ENCODE results near the gene ACOX1.

GRCh38 chr17:75994802-75995370 is 15.9 kb upstream of the ACOX1 start:
- TF ChIP-seq TEAD4 (IDR thresholded peaks at IDR 0.05) (no peak), EP300 (IDR thresholded peaks at IDR 0.05; ENCODE audit: borderline replicate concordance) (no peak), FOXM1 (IDR thresholded peaks at IDR 0.05; ENCODE audit: borderline replicate concordance, low read depth) (no peak), CREB1 (IDR thresholded peaks at IDR 0.05; ENCODE audit: low read depth) (no peak), MAX (IDR thresholded peaks at IDR 0.05) (no peak), REST (IDR thresholded peaks at IDR 0.05; ENCODE audit: low read depth) (no peak), YY1 (IDR thresholded peaks at IDR 0.05; ENCODE audit: low read depth) (no peak), TCF12 (IDR thresholded peaks at IDR 0.05; ENCODE audit: low read depth) (no peak), EGR1 (IDR thresholded peaks at IDR 0.05) (no peak), CEBPB (IDR thresholded peaks at IDR 0.05) (no peak), NFIC (IDR thresholded peaks at IDR 0.05) (no peak), TAF1 (IDR thresholded peaks at IDR 0.05; ENCODE audit: low read depth) (no peak), RAD21 (IDR thresholded peaks at IDR 0.05; ENCODE audit: low read depth) (no peak), ZBTB7A (IDR thresholded peaks at IDR 0.05; ENCODE audit: low read depth) (no peak)

All from Ishikawa (cell line).